ENCODE data around the gene PPARG. TPM values are rescaled to one million over a fixed set of nuclear protein-coding genes. Genes with fewer than 3 reads are reported as not detected.

PPARG gene
- total and polyA plus RNA-seq, 9 donors: 12.8 to 53.6 (median 32.4) TPM

DNA sequence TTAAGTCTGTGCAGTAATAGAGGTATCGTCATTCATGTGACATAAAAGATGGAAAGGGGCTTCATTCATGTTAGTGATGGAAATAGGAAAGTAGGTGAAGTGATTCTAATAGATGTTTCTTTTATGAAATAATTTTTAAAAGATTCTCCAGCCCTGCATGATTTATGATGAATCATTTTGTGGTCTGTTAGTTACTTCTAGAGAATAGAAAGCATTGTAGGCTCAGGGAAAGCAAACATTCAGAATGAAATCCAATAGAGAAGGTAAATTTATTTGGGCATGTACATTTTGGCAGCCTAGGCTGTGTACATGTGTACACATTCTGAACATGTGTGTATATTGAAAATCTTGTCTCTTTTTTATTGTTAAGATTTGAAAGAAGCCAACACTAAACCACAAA is 23.1 kb downstream of the PPARG start:
- H3K36me3 ChIP-seq: no peaks in the 10 kb centered on the region
- no peak for DNase-seq
- no peak overlapping the region for H3K27ac ChIP-seq
- H3K27me3 ChIP-seq: no peaks in the 10 kb centered on the region
- H3K4me1 ChIP-seq (ENCODE audit: insufficient read depth): peaks cover 9% of the 10 kb centered on the region
- intact Hi-C loops (cut with DNase I): no loop called here
- TF ChIP-seq POLR2A (IDR thresholded peaks at IDR 0.05): no peak
- TF ChIP-seq, protein P1, sequence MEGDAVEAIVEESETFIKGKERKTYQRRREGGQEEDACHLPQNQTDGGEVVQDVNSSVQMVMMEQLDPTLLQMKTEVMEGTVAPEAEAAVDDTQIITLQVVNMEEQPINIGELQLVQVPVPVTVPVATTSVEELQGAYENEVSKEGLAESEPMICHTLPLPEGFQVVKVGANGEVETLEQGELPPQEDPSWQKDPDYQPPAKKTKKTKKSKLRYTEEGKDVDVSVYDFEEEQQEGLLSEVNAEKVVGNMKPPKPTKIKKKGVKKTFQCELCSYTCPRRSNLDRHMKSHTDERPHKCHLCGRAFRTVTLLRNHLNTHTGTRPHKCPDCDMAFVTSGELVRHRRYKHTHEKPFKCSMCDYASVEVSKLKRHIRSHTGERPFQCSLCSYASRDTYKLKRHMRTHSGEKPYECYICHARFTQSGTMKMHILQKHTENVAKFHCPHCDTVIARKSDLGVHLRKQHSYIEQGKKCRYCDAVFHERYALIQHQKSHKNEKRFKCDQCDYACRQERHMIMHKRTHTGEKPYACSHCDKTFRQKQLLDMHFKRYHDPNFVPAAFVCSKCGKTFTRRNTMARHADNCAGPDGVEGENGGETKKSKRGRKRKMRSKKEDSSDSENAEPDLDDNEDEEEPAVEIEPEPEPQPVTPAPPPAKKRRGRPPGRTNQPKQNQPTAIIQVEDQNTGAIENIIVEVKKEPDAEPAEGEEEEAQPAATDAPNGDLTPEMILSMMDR (IDR thresholded peaks at IDR 0.05): no peak
- TF ChIP-seq EP300 (IDR thresholded peaks at IDR 0.05): no peak
- no peak overlapping the region for H3K4me3 ChIP-seq
- no peaks in the 10 kb centered on the region for H3K9me3 ChIP-seq
- 82 to 98% (median 90%) methylated on average over 1 of the region's 1 CpG for WGBS, 3 donors

DNA sequence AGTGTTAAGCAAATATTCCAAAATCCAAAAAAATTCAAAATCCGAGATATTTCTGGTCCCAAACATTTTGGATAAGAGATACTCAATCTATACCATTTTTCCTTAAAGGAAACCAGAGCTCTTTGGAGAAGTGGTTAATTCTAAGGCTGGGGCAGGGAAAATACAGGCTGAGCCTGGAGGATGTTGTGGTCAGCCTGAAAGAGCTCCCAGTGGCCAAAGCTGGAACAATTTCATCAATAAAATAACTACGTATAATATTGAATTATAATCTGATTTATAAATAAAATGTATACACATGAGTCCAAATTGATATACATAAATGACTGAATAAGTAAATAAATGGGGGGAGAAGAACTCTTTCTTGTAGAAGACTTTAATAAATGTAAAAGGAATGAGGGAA is 24.6 kb downstream of the PPARG start:
- Histone ChIP-seq H3K27ac (no peak overlapping the region), H3K27me3 (no peaks in the 10 kb centered on the region), H3K36me3 (no peaks in the 10 kb centered on the region), H3K4me3 (no peak overlapping the region), H3K4me1 (ENCODE audit: insufficient read depth) (peaks cover 7% of the 10 kb centered on the region), H3K9me3 (no peaks in the 10 kb centered on the region)
- WGBS, 3 donors: 91 to 96% (median 94%) methylated on average over 2 of the region's 2 CpGs
- intact Hi-C loops (cut with DNase I): no loop called here
- TF ChIP-seq POLR2A (IDR thresholded peaks at IDR 0.05): no peak
- TF ChIP-seq EP300 (IDR thresholded peaks at IDR 0.05): no peak
- TF ChIP-seq, protein P1 (IDR thresholded peaks at IDR 0.05): no peak
- no peak for DNase-seq

DNA sequence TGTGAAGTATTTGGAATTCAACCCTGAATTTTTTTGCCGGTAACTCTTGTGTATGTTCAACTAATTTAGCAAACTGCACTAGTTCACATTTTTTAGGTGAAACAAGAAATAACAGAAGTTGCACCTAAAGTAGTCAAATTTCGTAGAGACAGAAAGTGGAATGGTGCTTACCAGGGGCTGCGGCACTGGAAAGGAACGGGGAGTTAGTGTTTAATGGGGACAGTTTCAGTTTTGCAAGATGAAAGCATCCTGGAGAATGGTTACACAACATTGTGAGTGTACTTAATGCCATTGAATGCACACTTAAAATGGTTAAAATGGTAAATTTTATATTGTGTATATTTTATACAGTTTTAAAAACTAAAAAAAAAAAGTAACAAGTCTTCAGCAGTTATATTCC is 27.4 kb downstream of the PPARG start:
- H3K4me1 ChIP-seq (ENCODE audit: insufficient read depth): peaks cover 3% of the 10 kb centered on the region
- no peak for DNase-seq
- H3K27me3 ChIP-seq: no peaks in the 10 kb centered on the region
- H3K36me3 ChIP-seq: no peaks in the 10 kb centered on the region
- no peak overlapping the region for H3K27ac ChIP-seq
- no peak overlapping the region for H3K4me3 ChIP-seq
- WGBS, 3 donors: 78 to 81% (median 79%) methylated on average over 4 of the region's 4 CpGs
- TF ChIP-seq POLR2A (IDR thresholded peaks at IDR 0.05) (no peak), EP300 (IDR thresholded peaks at IDR 0.05) (no peak)
- TF ChIP-seq, protein P1 (IDR thresholded peaks at IDR 0.05): no peak
- H3K9me3 ChIP-seq: no peaks in the 10 kb centered on the region
- intact Hi-C loops (cut with DNase I): no loop called here

DNA sequence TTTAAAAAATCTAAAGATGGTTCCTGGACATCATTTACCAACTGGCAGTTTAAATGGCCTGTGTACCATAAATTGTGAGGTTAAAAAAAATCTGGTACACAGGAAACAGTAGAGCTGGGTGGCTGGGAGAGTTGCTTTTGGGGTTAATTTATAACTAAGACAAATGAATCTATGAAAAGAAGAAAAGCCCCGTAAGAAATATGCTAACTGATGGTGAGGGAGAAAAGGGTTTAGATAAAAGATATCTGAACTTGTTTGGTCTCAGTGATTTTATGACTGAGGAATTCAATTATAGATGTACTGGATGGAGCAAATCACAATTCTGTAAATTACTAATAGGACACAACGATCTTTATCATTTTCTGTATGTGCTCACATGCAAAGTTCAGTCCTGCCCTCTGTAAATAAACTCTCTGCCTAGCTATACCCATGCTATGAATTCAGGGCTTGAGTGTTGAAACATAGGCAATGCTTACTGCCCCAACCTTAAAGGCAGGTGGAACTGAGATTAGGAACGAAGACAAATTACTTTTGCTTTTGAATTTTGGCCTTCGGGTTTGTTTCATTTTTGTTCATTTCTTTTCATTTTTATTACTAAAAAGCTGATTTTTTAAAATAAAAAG is 28.0 kb downstream of the PPARG start:
- WGBS, 3 donors: 39 to 72% (median 52%) methylated on average over 4 of the region's 4 CpGs
- Histone ChIP-seq H3K27ac (no peak overlapping the region), H3K9me3 (no peaks in the 10 kb centered on the region), H3K4me1 (ENCODE audit: insufficient read depth) (peaks cover 1% of the 10 kb centered on the region), H3K4me3 (no peak overlapping the region), H3K36me3 (no peaks in the 10 kb centered on the region), H3K27me3 (no peaks in the 10 kb centered on the region)
- intact Hi-C loops (cut with DNase I): no loop called here
- DNase-seq: no peak
- TF ChIP-seq EP300 (IDR thresholded peaks at IDR 0.05) (no peak), POLR2A (IDR thresholded peaks at IDR 0.05) (no peak)
- TF ChIP-seq, protein P1 (IDR thresholded peaks at IDR 0.05): no peak
